22Rv1 (cell line): Measurements from ENCODE around the gene TFE3.

ENCODE experiments used
- H3K27ac ChIP-seq: fragments of 450-650 bp; 2 replicates; pipeline ENCODE4 v1.5.1; 2017
- CTCF ChIP-seq: fragments of 450-650 bp; IDR thresholded peaks from 2 replicates; pipeline ENCODE4 v1.5.1; 2017; ENCODE audit warnings: mild to moderate bottlenecking
- ZFX ChIP-seq: fragments of 450-650 bp; IDR thresholded peaks from 2 replicates; pipeline ENCODE4 v1.6.1; 2017; ENCODE audit warnings: antibody characterized with exemption, borderline replicate concordance

TFE3 gene

GRCh38 chrX:49029876-49030275 is 13.3 kb downstream of the TFE3 start:
- H3K27ac ChIP-seq, result peak overlapping the region; percentile 45; the same call in 1 of the 2 replicates
- no peak for TF ChIP-seq ZFX
- TF ChIP-seq CTCF, result no peak

GRCh38 chrX:49019599-49020249 is 23.4 kb downstream of the TFE3 start:
- TF ChIP-seq ZFX (no peak), CTCF (no peak)
- H3K27ac ChIP-seq, result no peak overlapping the region

- no peak overlapping the region for H3K27ac ChIP-seq
- TF ChIP-seq ZFX (no peak), CTCF (no peak)
Observed at GRCh38 chrX:49019050-49019449, 24.1 kb downstream of the TFE3 start.

GRCh38 chrX:49003696-49004095 is 39.5 kb downstream of the TFE3 start:
- no peak for TF ChIP-seq CTCF
- TF ChIP-seq ZFX, result no peak
- peak overlapping the region; percentile 84 for H3K27ac ChIP-seq

DNA sequence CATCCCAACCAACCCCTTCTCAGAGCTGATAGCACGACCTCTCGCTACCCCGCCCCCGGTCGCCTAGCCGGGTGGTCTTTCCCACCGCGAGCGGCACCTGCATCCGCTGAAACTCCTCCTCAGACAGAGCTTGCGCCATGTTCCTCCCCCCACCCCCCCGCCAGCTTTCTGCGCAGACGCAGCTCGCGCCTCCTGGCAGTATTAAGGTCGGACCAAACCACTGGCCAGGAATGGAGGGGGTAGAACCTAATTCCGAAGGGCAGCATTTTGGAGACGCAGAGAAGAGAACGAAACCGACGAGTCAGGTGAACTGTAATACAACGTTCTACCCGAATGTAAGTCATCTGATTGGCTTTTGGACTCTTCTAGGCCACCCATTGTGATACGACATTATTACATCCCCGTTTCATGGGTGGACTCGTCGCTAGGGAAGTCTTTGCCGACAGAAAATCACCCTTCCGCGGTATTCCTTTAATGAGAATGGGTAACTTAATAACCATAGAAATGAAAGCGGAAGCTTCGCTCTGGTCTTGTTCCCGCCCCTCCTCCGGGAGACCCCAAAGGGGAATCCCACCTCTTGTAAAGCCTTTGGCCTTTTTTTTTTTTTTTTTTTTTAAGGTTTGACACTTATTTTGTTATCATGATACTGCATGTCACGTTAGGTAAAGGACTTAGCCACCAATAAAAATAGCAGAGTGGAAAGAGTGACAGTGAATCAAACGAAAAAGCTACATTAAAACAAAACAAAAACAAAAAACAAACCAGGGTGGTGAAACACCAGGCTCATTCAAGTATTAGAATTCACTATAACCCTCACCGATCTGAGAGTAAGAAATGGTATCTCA is 40.8 kb downstream of the TFE3 start, which contains the start of gene GRIPAP1:
GRIPAP1 (minus strand) TSS at position 174 of the 845 bp plus-strand sequence; CDS start at position 139, 35 bp downstream.
- TF ChIP-seq ZFX, result no peak
- TF ChIP-seq CTCF, result no peak
- H3K27ac ChIP-seq, result peak within 1 kb of the TSS; percentile 84

- TF ChIP-seq ZFX, result no peak
- TF ChIP-seq CTCF, result no peak
- peak overlapping the region; percentile 84 for H3K27ac ChIP-seq
Observed at GRCh38 chrX:49001521-49002090, 41.6 kb downstream of the TFE3 start.
